Measurements from ENCODE around the gene RFX6.

The RFX6 gene

GRCh38 chr6:116974526-116975316 lies 97.7 kb downstream of the RFX6 start:
- no peak for DNase-seq

GRCh38 chr6:116975600-116975999 lies 98.6 kb downstream of the RFX6 start:
- DNase-seq: no peak

- DNase-seq: no peak
These were observed 102.5 kb downstream of the RFX6 start for GRCh38 chr6:116979560-116979959.
